MM.1S (cell line): ENCODE results near the gene PCDH1.

Experiments used
- DNase-seq: peaks from one replicate; pipeline ENCODE4 v3.0.0-alpha.2; 2015
- H2AFZ ChIP-seq: fragments of 300-600 bp; sonication (generic); 2 replicates; pipeline ENCODE4 v1.6.0; 2016; ENCODE audit warnings: antibody characterized with exemption, low read length
- H3F3A ChIP-seq: fragments of 300-600 bp; sonication (generic); 2 replicates; pipeline ENCODE4 v1.6.1; 2016; ENCODE audit warnings: mild to moderate bottlenecking, antibody characterized with exemption, low read length, moderate library complexity, mixed read lengths; ENCODE audit not compliant: insufficient read depth
- H3K27ac ChIP-seq: fragments of 300-600 bp; sonication (generic); 2 replicates; pipeline ENCODE4 v1.5.1; 2016; ENCODE audit warnings: mild to moderate bottlenecking, low read length
- H3K27me3 ChIP-seq: fragments of 300-600 bp; sonication (generic); replicated peaks from 2 replicates; pipeline ENCODE4 v1.6.0; 2016; ENCODE audit warnings: low read length; ENCODE audit not compliant: insufficient read depth
- H3K36me3 ChIP-seq: fragments of 300-600 bp; sonication (generic); replicated peaks from 2 replicates; pipeline ENCODE4 v1.6.1; 2016; ENCODE audit warnings: mild to moderate bottlenecking, low read length, mixed read lengths; ENCODE audit not compliant: insufficient read depth
- H3K4me1 ChIP-seq: fragments of 300-600 bp; sonication (generic); 2 replicates; pipeline ENCODE4 v1.6.1; 2016; ENCODE audit warnings: low read length, mixed read lengths
- H3K4me2 ChIP-seq: fragments of 300-600 bp; sonication (generic); 2 replicates; pipeline ENCODE4 v1.6.0; 2016; ENCODE audit warnings: low read depth, low read length
- H3K4me3 ChIP-seq: fragments of 300-600 bp; sonication (generic); 2 replicates; pipeline ENCODE4 v1.5.1; 2016; ENCODE audit warnings: low read length, mixed read lengths
- H3K79me2 ChIP-seq: fragments of 300-600 bp; sonication (generic); 2 replicates; pipeline ENCODE4 v1.6.1; 2016; ENCODE audit warnings: mixed run types, low read length, mixed read lengths
- H3K9ac ChIP-seq: fragments of 300-600 bp; sonication (generic); 2 replicates; pipeline ENCODE4 v1.6.1; 2016; ENCODE audit warnings: low read length, mixed read lengths
- H3K9me2 ChIP-seq: fragments of 300-600 bp; sonication (generic); replicated peaks from 2 replicates; pipeline ENCODE4 v1.6.1; 2016; ENCODE audit warnings: mild to moderate bottlenecking, low read length, mixed read lengths; ENCODE audit not compliant: insufficient read depth
- H3K9me3 ChIP-seq: fragments of 300-600 bp; sonication (generic); replicated peaks from 2 replicates; pipeline ENCODE4 v1.6.1; 2016; ENCODE audit warnings: mild to moderate bottlenecking, low read length, mixed read lengths; ENCODE audit not compliant: insufficient read depth
- H4K20me1 ChIP-seq: fragments of 300-600 bp; sonication (generic); 2 replicates; pipeline ENCODE4 v1.6.1; 2016; ENCODE audit warnings: mild to moderate bottlenecking, low read length, moderate library complexity, mixed read lengths; ENCODE audit not compliant: insufficient read depth
- CTCF ChIP-seq: fragments of 300-600 bp; sonication (generic); IDR thresholded peaks from 2 replicates; pipeline ENCODE4 v1.5.1; 2016; ENCODE audit warnings: antibody characterized with exemption, low read length, mixed read lengths
- EZH2 ChIP-seq: fragments of 300-600 bp; sonication (generic); optimal IDR thresholded peaks from 2 replicates; pipeline ENCODE3; 2017; ENCODE audit warnings: low read depth, mild to moderate bottlenecking, antibody characterized with exemption, low read length, mixed read lengths
- EZH2phosphoT487 ChIP-seq: fragments of 300-600 bp; sonication (generic); IDR thresholded peaks from 2 replicates; pipeline ENCODE4 v1.6.1; 2018; ENCODE audit warnings: antibody characterized with exemption, low read length

The PCDH1 gene

DNA sequence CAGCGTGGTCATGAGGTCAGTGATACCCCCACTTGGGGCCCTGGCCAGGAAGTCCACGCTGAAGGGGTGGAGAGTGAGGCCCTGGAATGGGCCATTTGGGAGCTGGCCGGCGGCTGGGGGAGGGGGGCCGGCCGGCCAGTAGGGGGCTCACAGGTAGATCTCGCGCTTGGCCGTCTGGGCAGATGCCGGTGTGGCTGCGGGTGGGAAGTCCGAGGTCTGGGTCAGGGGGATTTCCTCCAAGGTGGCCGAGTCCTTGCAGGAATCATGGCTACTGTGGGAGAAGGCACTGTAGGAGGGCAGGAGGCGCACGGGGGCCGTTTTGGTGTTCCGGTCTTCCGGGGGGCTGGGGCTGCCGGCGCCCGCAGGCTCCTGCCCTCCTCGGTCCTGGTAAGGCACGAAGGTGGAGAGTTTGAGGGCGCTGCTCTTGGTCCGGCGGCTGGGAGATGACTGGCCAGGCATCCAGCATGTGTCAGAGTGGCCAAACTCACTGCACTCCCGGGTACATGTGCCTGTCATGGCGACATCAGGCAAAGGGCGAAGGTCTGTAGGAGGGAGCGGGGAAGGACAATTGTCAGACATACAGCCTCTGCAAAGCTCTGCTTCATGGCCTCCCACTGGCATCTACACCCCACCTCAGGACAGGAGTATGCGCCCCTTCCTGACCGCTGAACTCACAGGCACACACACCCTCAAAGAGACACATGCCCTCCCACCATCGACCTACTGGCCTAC is 24.1 kb downstream of the PCDH1 start:
- no peak for DNase-seq
- Histone ChIP-seq H3K36me3 (no peaks in the 10 kb centered on the region), H3K79me2 (no peaks in the 10 kb centered on the region), H3K4me1 (no peaks in the 10 kb centered on the region), H3K27ac (no peak overlapping the region), H3K4me2 (no peak overlapping the region), H3K9me2 (no peaks in the 10 kb centered on the region), H2AFZ (no peak overlapping the region), H4K20me1 (no peaks in the 10 kb centered on the region), H3K9ac (no peak overlapping the region), H3F3A (peaks cover 5% of the 10 kb centered on the region; the same call in 1 of the 2 replicates), H3K4me3 (no peak overlapping the region), H3K9me3 (no peaks in the 10 kb centered on the region), H3K27me3 (no peaks in the 10 kb centered on the region)
- no peak for TF ChIP-seq EZH2phosphoT487
- TF ChIP-seq CTCF: no peak
- no peak for TF ChIP-seq EZH2

DNA sequence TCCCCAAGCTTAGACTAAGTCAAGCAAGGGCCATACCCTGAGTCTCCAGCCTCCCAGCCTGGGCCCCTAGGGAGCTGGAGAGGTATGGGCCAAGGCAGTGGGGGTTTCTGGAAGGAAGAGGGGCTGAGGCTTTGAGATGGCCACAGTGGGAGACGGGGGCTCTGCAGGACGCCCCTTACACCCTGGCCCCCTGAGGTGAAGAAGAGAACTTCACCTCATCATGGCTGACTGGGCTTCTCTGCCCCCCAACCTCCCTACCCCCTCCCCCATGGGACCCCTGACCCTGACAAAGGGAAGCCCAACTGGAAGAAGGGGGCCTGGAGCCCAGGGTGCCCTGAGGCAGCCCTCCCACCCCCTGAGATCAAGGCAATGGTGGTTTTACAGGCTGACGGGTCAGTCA is 25.8 kb downstream of the PCDH1 start:
- Histone ChIP-seq H3K4me1 (peaks cover 9% of the 10 kb centered on the region), H3K4me2 (no peak overlapping the region)

DNA sequence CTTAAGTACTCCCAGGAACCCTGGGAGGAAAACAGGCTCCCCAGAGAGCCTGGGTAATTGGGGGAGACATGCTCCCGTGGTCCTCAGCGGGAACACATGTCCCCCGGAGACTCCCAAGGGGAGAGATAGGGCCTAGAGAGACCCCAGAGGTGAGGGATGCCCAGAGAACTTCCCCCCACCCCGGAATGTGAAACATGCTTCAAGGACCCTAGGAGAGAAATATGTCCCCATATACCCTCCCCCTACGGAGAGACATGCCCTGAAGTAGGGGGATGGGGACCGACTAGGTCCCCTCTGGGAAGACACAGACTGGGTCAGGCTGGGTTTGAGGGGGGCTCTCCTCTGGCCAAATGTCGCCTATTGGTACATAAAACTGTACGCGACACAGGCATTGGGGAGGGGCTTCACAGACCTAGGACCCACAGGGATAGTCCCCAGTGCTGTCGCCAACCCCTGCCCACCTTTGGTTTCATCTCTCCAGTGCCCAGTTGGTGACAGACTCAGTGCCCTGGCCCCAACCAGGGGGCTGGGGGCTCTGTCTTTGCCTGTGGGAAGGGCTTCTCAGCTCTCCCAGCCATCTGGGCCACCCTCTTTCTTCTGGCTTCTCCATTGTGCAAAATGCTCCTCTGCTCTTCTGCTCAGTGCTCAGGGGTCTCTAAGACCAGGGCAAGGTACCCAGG is 26.9 kb downstream of the PCDH1 start:
- Histone ChIP-seq H3F3A (peaks cover 5% of the 10 kb centered on the region; the same call in 1 of the 2 replicates), H3K36me3 (no peaks in the 10 kb centered on the region), H3K4me3 (no peak overlapping the region), H3K9me2 (no peaks in the 10 kb centered on the region), H3K9ac (no peak overlapping the region), H3K27ac (no peak overlapping the region), H2AFZ (no peak overlapping the region), H3K79me2 (no peaks in the 10 kb centered on the region), H3K27me3 (no peaks in the 10 kb centered on the region), H3K9me3 (no peaks in the 10 kb centered on the region), H3K4me1 (peaks cover 9% of the 10 kb centered on the region), H3K4me2 (no peak overlapping the region), H4K20me1 (no peaks in the 10 kb centered on the region)
- DNase-seq: no peak
- TF ChIP-seq CTCF: no peak
- no peak for TF ChIP-seq EZH2phosphoT487
- no peak for TF ChIP-seq EZH2

More for the DNA sequence above, 25.8 kb downstream of the PCDH1 start:
- Histone ChIP-seq H3K9me2 (no peaks in the 10 kb centered on the region), H3K4me3 (no peak overlapping the region), H3K36me3 (no peaks in the 10 kb centered on the region), H4K20me1 (no peaks in the 10 kb centered on the region), H3K27me3 (no peaks in the 10 kb centered on the region), H3F3A (peaks cover 5% of the 10 kb centered on the region; the same call in 1 of the 2 replicates), H3K79me2 (no peaks in the 10 kb centered on the region), H2AFZ (no peak overlapping the region), H3K27ac (no peak overlapping the region), H3K9ac (no peak overlapping the region), H3K9me3 (no peaks in the 10 kb centered on the region)
- TF ChIP-seq CTCF (no peak), EZH2phosphoT487 (no peak), EZH2 (no peak)
- DNase-seq: no peak
